Ovary (tissue), 9 donors: Measurements from ENCODE around the gene DNTT. TPM values are rescaled to one million over a fixed set of nuclear protein-coding genes. Genes with fewer than 3 reads are reported as not detected.

Experiments used
- DNase-seq, 5 donors: peaks; one replicate each; pipeline ENCODE4 v3.0.0-alpha.2; 2019 to 2020
- H3K27ac ChIP-seq, 2 donors: fragments of 200-600 bp; one replicate each; pipeline versions ENCODE4 v1.5.1 to v1.8.0; 2019 to 2022
- H3K27me3 ChIP-seq: fragments of 200-600 bp; one replicate; pipeline ENCODE4 v1.8.0; 2022
- H3K36me3 ChIP-seq: fragments of 200-600 bp; sonication (generic); one replicate; pipeline ENCODE4 v1.5.1; 2019
- H3K4me1 ChIP-seq: one replicate; pipeline ENCODE4 v1.8.1; 2013; ENCODE audit warnings: mild to moderate bottlenecking, moderate library complexity; ENCODE audit not compliant: insufficient read depth
- H3K4me3 ChIP-seq: fragments of 200-600 bp; sonication (generic); one replicate; pipeline ENCODE4 v1.5.1; 2017
- H3K9me3 ChIP-seq, 2 donors: fragments of 200-600 bp in 1 of 2; sonication (generic) in 1 of 2; one replicate each; pipeline versions ENCODE4 v1.5.1 to v1.8.1; 2013 to 2019; ENCODE audit warnings: mild to moderate bottlenecking in 1 of 2, moderate library complexity in 1 of 2
- EP300 ChIP-seq: sonication (generic); formaldehyde crosslinking; IDR thresholded peaks from one replicate; pipeline ENCODE4 v1.6.1; 2017; ENCODE audit warnings: antibody characterized with exemption
- POLR2A ChIP-seq: fragments of 450-650 bp; IDR thresholded peaks from one replicate; pipeline ENCODE4 v1.6.1; 2017; ENCODE audit warnings: antibody characterized with exemption, mild to moderate bottlenecking, moderate library complexity
- WGBS, 3 donors: extraction: QIAGEN DNeasy Blood & Tissue Kit in 1 of 3; methylation state at CpG; one replicate each; pipeline versions ENCODE4 v1.1.5 to v1.1.7; 2013 to 2017; 5-methylcytosine and 5-hydroxymethylcytosine counted together
- intact Hi-C, 4 donors: fragments of 100-400 bp; cut with DNase I; formaldehyde crosslinking; loops; one replicate each; pipeline versions ENCODE4 v1.11.0 to v1.15.1; 2022 to 2023
- polyA plus RNA-seq, 2 donors: library from polyadenylated mRNA; stranded (reverse); fragments of 200-250 nt in 1 of 2; fragments of 350-450 nt in 1 of 2; fragmentation: Illumina TruSeq in 1 of 2; extraction: RNeasy Lipid Tissue Mini Kit (QIAGEN cat#74804) in 1 of 2; gene quantifications; one replicate each; pipeline ENCODE4 v1.2.3, GENCODE V29; 2013 to 2014
- total RNA-seq, 7 donors: library from RNA; depleted of rRNA in 2 of 7; stranded (reverse); fragments of >200 nt in 2 of 7; fragmentation: NEBNext Ultra II Directional in 3 of 7; extraction: Animal tissue kit (Norgen Biotek cat#: 25700) in 3 of 7; gene quantifications; one replicate each; pipeline versions ENCODE4 v1.1.0 to v1.2.4, GENCODE V29; 2016 to 2023
- TF ChIP-seq, protein P1 (sequence below), 3 donors: fragments of 450-650 bp in 2 of 3; fragments of 200-600 bp in 1 of 3; IDR thresholded peaks; one replicate each; pipeline versions ENCODE4 v1.5.1 to v1.8.0; 2016 to 2022; ENCODE audit warnings: antibody characterized with exemption in 3 of 3, mild to moderate bottlenecking in 1 of 3
- donor health status: DM: no; HTN: no; CAD: no; lungs with moderate emphysema.
- donor health status: DM: no; HTN: no; CAD: no.
- donor health status: Bipolar disorder and iron deficiency.
- donor health status: DM: yes; HTN: yes; CAD: no.
- donor health status: DM: no; HTN: no; CAD: no.
- donor health status: DM: yes; HTN: yes; CAD: no.

The DNTT gene
- total and polyA plus RNA-seq, 9 donors = not detected

- Histone ChIP-seq H3K4me1 (no peaks in the 10 kb centered on the region), H3K27me3 (no peaks in the 10 kb centered on the region), H3K36me3 (no peaks in the 10 kb centered on the region), H3K27ac (no peak overlapping the region), H3K9me3 (no peaks in the 10 kb centered on the region), H3K4me3 (no peak overlapping the region)
- TF ChIP-seq, protein P1, sequence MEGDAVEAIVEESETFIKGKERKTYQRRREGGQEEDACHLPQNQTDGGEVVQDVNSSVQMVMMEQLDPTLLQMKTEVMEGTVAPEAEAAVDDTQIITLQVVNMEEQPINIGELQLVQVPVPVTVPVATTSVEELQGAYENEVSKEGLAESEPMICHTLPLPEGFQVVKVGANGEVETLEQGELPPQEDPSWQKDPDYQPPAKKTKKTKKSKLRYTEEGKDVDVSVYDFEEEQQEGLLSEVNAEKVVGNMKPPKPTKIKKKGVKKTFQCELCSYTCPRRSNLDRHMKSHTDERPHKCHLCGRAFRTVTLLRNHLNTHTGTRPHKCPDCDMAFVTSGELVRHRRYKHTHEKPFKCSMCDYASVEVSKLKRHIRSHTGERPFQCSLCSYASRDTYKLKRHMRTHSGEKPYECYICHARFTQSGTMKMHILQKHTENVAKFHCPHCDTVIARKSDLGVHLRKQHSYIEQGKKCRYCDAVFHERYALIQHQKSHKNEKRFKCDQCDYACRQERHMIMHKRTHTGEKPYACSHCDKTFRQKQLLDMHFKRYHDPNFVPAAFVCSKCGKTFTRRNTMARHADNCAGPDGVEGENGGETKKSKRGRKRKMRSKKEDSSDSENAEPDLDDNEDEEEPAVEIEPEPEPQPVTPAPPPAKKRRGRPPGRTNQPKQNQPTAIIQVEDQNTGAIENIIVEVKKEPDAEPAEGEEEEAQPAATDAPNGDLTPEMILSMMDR (IDR thresholded peaks at IDR 0.05) = no peak
- TF ChIP-seq POLR2A = no peak
- no peak for TF ChIP-seq EP300
- 77 to 84% (median 84%) methylated on average over 4 of the region's 4 CpGs for WGBS, 3 donors
- intact Hi-C loops = no loop called here
- no peak for DNase-seq
Measured at GRCh38 chr10:96290368-96291133, 13.7 kb upstream of the DNTT start.

DNA sequence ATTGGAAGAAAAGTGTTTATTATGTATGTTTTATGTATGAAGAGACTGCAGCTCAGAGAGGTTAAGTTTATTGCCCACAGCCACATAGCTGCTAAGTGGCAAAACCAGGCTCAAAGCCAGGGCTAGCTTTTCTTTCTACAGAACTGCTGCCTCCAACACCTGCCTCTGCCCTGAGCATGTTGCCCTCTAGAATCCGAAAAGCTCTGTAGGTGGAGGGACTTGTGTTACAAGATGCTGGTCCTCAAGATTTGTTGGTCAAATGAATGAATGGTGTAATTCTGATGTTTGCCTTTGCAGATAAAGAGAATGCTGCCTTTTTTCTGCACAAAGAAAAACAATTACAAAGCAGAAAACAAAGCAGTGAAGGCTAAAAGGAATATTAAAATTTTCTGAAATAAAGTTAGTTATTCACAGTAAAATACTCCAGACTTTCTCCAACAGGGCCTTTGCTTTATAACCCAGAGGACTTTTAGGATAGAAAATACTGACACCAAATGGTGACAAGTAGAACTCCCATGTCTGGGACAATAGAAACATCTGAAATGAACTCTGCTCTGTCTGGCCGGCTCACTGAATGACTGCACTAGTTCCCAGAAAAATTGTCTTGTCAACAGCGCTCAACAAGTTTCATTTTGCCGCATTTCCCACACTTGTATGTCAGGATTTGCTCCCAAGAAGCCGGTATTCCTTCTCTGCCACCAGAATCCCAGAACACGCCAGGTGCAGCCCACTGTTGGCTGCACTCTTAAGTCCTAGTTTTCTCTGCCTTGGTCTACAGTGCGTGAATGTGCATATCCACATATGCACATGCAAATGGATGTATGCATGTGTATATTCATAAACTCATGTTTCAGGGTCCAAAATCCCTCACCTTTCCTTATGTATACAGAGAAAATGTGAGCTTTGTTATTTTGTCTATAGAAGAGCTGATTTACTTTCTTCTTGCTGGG is 11.0 kb upstream of the DNTT start:
- 39 to 48% (median 43%) methylated on average over 7 of the region's 7 CpGs for WGBS, 3 donors
- no peak for DNase-seq
- intact Hi-C loops = no loop called here
- Histone ChIP-seq H3K4me3 (no peak overlapping the region), H3K9me3 (no peaks in the 10 kb centered on the region), H3K4me1 (no peaks in the 10 kb centered on the region), H3K27me3 (no peaks in the 10 kb centered on the region), H3K36me3 (no peaks in the 10 kb centered on the region), H3K27ac (no peak overlapping the region)
- TF ChIP-seq, protein P1 (IDR thresholded peaks at IDR 0.05) = peak in 1 of 3 donors; percentile 14
- TF ChIP-seq EP300 = no peak

GRCh38 chr10:96295475-96295874 is 8.8 kb upstream of the DNTT start:
- intact Hi-C loops = no loop called here
- H3K4me1 ChIP-seq = no peaks in the 10 kb centered on the region
- H3K27me3 ChIP-seq = no peaks in the 10 kb centered on the region
- DNase-seq = no peak
- no peak overlapping the region for H3K4me3 ChIP-seq
- 57 to 63% (median 61%) methylated on average over 4 of the region's 4 CpGs for WGBS, 3 donors
- no peaks in the 10 kb centered on the region for H3K36me3 ChIP-seq
- no peak overlapping the region for H3K27ac ChIP-seq
- TF ChIP-seq, protein P1 (IDR thresholded peaks at IDR 0.05) = no peak
- no peak for TF ChIP-seq POLR2A
- no peak for TF ChIP-seq EP300
- H3K9me3 ChIP-seq = no peaks in the 10 kb centered on the region

- intact Hi-C loops = no loop called here
- no peaks in the 10 kb centered on the region for H3K9me3 ChIP-seq
- no peak for DNase-seq
- H3K4me1 ChIP-seq = no peaks in the 10 kb centered on the region
- no peak overlapping the region for H3K27ac ChIP-seq
- 88 to 93% (median 90%) methylated on average over 2 of the region's 2 CpGs for WGBS, 3 donors
- TF ChIP-seq, protein P1 (IDR thresholded peaks at IDR 0.05) = no peak
- TF ChIP-seq POLR2A = no peak
- no peak for TF ChIP-seq EP300
- H3K27me3 ChIP-seq = no peaks in the 10 kb centered on the region
- no peak overlapping the region for H3K4me3 ChIP-seq
- no peaks in the 10 kb centered on the region for H3K36me3 ChIP-seq
Measured at GRCh38 chr10:96297486-96297885, 6.7 kb upstream of the DNTT start.
